Kidney tubule cell (primary cell): ENCODE measurements around the gene KDM3A.

Source experiments
- DNase-seq: peaks from one replicate; pipeline ENCODE4 v3.0.0-alpha.2; 2018; ENCODE audit warnings: low spot score

KDM3A gene

DNA sequence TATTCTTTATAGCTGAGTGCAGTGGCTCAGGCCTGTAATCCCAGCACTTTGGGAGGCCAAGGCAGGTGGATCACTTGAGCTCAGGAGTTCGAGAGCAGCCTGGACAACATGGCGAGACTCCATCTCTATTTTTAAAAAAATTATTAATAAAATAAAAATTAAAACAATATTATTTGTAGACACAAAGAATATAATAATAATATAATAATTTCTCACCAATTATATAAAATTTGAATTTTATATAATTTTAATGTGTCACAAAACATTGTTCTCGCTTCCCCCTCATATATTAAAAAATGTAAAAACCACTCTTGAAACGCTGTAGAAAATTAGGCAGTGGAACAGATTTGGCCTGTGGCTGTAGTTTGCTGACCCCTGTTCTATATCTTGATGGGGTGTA, 5.6 kb upstream of the KDM3A start:
- DNase-seq: no peak

DNA sequence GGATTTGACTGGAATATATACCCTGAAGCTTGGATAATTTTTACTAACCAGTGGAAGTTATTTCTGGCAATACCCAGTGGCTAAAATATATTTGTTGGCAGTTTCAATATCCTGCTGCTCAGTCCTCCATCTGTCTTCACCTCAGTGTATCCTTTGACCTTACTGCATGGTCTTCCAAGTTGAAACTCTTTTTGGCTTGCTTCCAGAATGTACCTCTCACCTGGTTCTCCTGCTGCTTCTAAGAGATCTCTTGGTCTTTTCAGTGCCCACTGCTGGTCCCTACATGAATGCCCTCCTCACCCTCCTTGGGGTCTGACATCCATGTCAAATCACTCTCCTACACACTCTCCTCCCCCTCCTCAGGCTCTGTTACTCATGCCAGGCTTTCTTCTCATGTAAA, 4.8 kb upstream of the KDM3A start:
- DNase-seq: no peak

DNA sequence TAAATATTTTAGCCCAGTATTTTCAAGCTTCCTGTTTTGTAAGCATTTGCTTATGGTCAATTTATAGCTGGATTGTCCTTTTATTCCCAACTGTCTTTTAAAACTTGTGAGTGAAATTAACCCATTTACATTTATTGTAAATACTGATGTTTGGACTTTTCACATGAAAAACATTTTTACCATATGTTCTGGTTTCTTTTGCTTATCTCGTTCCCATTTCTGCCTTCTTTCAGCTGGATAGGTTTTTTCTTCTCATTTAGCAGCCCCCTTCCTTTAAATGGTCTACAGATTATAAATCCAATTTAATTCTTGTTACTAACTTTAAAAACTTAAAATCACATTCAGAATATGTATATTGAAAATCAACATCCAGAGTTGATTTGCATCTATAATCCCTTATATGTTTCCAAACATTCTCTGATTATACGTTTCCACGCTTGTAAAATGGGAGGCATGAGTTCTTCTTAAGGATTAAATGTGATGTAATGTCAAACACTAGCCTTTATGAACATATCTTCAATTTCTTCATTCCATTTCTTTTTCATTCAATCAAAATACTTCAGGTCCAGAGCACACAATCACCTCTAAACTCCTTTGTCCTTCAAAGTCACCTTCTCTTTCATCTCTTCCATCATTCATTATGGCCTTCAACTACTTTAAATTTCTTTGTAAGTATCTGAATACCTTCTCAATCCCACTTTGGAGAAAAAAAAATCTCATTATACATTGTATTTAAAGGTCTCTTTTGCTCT, 1.1 kb upstream of the KDM3A start:
- no peak for DNase-seq

DNA sequence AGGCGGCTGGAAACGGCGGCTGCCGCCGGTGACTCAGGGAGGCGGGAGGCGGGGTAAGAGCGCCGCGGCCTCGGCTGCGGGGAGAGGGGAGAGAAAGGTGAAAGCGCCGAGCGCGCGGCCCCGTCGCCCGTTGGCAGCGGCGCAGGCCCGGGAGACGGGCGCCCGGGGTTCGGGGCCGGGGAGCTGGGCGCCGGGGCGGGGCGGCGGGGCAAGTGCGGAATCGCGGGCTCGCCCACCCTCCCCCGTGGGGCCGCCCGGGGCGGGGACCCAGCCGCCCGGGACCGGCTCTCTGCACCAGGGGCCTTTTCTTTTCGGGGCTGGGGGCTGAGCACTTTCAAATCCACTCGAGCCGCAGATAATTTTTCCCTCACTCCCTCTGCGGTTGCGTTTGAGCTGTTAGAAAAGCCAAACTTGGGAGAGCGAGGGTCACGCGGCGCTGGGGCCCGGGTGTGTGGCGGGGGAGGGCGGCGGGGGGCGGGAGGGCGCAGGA, 266 bp downstream of the KDM3A start:
- DNase-seq: no peak

DNA sequence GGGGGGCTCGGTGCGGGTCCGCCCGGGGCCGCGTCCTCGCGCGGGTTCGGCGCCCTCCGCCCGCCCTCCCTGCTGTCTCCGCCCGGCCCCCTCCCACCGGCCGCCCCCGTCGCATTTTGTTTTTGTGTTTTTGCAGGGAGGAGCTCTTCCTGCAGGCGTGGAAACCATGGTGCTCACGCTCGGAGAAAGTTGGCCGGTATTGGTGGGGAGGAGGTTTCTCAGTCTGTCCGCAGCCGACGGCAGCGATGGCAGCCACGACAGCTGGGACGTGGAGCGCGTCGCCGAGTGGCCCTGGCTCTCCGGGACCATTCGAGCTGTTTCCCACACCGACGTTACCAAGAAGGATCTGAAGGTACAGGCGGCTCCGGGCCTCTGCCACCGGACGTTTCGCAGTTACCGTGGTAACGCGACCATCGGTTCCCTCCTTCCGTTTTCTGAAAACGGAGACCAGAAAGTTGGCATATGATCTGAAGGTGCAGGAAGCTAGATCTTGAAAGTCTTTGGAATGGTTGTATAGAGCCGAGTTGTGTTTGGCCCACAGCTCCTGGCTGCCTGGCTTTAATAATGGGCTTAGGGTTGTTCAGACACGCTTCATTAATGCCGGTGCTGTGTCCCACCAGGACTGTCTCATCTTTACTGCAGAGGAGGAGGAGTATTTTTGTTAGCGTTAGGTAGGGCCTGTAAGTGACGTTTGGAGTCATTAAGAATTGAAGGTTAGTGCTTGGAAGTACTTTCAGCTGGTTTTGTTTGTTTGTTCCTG, 891 bp downstream of the KDM3A start:
- peak; percentile 59 for DNase-seq

DNA sequence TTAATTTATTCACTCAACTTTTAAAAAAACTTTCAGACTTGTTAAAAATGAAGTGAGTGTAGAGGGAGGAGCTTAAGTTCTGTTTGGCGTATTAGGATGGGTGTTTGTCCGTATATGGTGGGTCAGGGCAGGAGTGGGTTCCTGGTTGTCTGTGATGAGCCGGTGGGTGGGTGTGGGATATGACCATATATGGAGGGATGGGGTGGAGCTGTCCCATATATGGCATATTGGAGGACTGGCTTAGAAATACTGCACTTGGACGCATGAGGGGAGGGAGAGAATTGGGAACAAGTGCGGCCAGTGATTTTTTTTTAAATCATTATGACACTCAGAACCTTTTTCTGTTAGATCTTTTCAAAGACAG, 1.5 kb downstream of the KDM3A start:
- peak; percentile 92 for DNase-seq

DNA sequence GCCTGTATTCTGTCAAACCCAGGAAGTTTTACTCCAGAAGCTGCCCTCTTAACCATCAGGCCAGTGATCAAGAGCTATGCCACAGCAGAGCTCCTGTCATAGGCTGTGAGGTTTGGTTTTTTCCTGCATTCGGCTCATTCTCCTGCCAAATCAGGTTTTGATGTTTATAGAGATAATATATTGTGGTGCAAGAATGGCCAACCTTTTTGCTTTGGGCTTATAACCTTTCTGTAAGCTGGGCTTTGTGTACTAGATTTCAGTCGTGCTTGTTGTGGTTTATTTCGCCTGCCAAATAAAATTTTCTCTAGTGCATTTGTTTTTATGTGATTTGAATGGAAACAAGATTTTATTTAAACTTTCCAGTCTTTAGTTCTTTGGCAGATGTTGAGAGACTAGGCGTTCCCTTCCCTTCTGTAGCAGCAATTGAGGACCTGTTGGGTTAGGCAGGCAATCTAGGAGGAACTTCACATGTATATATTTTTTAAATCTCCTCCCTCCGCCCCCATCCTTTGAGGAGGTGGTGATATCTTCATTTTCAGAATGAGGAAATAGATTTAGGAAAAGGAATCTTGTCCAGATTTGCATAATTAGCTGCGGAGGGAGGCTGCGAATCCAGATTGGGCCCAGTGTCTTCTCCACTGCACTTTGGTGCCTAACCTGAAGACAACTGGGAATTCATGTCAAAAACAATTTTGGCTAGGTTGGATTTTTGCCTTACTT, 2.6 kb downstream of the KDM3A start:
- DNase-seq: no peak

DNA sequence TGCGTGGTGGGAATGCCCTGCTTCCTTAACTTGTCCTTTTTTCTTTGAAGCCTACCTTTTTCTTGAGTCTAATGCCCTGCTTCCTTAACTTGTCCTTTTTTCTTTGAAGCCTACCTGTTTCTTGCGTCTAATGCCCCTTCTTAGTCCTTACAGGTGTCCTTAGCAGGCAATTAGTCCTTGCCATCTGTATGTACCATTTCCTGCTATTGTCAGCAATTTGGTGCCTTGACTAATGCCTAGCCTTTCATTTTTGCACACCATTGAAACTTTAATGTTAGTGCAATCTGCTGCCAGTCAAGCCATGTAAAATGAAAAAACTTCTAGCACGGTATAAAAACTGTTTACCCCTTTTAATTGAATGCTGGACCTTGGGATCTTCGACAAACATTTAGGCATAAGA, 4.3 kb downstream of the KDM3A start:
- DNase-seq: no peak

DNA sequence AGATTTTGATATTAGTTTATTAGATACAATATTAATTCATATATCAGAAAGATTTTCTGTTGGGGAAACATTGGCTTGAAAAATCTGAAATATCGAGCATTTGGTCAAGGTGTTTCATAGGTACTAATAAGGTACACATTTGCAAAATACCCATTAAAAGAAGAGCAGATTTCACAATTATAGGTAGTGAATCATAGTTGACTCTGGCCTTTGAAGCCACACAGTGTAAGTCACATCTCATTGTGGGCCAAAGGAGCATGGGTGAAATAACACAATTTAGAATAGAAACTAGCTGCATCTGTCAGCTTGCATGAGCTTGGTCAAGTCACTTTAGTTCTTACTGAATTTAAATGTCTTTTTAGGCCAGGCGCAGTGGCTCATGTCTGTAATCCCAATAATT, 4.9 kb downstream of the KDM3A start:
- peak; percentile 17 for DNase-seq

DNA sequence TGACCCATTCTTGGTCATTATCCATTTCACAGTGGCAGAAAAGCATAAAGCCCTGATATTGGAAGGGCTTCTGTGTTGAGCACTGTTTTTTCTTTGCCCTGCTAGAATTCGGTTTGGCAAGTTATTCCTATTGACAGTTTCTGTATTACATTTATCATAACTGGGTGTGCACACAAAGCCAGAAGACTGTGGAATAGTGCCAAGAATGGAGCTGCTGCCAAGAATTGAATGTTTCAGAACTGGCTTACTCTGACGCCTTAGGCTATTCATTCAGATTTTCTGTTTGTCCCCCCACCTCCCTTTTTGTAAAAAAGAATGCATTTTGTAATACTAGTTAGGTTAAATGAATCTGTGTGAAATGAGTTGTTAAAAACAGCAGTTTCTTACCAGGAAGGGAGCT, 12.7 kb downstream of the KDM3A start:
- DNase-seq: no peak

DNA sequence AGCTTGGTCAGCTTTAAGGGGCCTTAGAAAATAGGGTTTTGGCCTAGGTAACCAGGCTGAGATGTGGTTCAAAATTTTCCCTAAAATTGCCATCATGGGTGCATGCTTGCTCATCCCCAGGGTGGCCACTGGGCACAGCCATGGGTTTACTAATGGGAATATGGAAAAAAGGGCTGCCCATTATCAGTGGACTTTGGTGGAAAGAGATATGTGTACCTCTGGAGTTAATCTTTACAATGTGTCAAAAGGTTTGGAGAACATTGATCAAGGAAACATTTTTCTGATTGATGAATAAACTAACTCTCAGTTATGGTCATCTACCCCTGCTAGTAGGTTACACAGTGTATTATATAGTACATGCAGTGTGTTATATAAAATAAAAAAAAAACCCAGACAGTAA, 13.1 kb downstream of the KDM3A start:
- no peak for DNase-seq

DNA sequence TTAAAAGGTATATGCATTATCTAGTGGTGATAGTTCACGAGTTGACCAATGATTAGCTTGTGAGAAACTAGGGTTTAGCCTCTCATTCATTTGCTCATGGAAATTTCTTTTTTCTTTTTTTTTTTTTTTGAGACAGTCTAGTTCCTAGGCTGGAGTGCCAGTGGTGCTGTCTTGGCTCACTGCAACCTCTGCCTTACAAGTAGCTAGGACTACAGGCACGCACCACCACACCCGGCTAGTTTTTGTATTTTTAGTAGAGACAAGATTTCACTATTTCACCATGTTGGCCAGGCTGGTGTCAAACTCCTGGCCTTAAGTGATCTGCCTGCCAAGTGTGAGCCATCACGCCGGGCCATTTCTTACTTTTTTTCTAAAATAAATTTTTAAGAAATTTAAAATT, 14.0 kb downstream of the KDM3A start:
- DNase-seq: no peak

DNA sequence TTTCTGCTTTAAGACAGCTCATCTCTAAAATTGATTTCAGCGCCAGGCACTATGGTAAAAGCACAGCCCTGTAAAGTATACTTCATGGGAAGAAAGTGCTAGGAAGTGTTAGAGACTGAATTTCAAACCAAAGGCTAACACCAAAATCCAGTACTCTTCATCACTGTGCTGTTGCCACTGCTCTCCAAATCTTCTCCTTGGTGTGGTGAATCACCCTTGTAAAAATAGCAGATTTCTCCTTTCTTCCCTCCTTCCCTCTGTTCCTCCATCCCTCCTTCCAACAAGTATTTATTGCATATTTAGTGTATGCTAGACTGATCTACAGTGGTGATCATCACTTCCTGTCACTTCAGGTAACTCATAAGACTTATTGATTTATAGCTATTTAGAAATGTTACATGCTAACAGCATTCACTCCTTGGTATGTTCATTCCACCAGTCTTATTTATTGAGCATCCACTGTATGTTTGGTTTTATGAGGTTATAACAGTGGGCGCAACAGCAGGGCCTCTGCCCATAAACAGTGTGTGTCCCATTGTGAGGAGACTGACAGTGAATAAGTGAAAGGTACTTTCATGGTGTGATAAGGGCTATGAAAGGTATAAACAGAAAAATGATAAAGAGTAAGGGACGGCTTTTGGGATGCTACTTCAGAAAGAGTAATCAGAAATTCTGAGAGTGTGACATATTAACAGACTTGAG, 20.0 kb downstream of the KDM3A start:
- DNase-seq: no peak

DNA sequence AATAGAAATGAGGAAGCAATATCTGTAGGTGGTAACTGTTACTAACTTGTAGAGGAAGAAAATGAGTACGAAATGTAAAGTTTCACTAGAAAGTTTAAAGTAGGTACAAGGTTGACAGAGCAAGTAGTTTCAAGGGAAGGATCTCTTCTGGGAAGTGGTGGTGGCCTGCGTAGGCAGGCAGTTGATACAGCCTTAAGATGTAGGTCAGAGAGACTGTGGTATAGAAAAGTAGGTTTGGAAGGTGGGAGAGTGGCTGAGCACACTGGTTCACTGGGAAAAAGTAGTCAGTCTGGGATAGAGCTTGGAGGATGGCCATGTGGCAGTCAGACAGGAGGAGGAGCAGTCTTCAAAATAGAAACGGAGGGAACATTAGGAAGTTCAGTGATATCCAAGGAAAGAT, 23.5 kb downstream of the KDM3A start:
- no peak for DNase-seq

DNA sequence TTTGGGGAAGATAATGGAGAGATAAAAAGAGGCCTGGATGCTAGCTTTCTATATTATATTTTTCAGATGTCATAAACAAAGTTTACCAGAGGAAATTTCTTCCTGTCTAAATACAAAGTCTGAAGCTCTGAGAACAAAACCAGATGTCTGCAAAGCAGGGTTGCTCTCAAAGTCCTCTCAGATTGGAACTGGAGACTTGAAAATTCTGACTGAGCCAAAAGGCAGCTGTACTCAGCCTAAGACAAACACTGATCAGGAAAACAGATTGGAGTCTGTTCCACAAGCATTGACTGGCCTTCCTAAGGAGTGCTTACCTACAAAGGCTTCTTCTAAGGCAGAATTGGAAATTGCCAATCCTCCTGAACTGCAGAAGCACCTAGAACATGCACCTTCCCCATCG, 25.1 kb downstream of the KDM3A start:
- DNase-seq: no peak

DNA sequence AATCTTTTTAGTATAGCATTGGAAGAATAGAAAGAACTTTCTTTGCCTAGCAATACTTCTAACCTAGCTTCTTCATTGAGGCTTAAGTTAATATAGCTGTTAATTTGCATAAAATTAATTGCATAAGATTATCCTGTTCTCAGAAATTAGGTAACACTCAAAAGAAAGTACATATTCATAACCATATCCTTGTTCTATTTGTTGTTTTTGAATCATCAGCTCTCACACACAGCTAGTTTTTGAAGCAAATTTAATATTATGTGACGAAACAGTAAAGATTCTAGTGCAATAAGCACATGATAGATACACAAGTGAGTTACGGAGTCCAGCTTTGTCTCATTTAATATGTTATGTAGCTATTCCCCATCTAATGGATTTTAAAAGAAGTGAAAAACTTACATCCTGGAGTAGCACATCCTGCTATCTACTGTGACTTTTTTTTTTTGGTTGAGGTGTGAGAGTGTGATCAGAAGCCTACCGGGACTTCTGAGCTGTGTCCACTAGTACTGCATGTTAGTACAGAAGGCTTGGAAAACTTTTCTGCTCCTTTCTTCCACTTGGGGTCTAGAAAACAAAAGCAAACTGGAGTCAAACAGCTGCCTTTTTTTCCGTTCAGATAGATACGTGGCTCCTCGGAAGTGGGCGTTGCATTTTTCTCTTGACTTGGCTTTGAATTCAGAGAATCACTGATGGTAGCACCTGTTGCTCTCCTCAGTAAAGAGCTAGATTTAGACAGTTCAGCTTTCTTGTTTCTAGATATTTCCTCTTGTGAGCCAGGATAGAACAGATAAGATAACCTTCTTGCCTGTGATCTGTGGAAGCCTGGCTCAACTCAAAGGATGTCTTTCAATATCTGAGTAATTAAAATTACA, 27.2 kb downstream of the KDM3A start:
- DNase-seq: no peak

DNA sequence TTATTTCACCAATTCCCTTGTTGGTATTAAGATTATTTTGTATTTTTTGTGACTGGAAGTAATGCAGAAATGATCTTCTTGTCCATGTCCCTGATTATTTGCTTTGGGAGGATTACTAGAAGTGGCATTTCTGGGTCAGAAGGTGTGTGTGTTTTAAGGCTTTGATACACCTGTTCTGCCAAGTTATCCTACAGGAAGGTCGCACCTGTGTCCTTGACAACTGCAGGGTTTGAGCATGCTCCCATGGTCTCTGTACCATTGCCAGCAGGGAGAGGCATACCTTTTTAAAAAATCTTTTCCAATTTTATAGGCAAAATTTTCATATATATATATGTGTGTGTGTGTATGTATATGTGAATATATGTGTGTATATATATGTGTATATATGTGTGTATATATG, 29.7 kb downstream of the KDM3A start:
- no peak for DNase-seq

DNA sequence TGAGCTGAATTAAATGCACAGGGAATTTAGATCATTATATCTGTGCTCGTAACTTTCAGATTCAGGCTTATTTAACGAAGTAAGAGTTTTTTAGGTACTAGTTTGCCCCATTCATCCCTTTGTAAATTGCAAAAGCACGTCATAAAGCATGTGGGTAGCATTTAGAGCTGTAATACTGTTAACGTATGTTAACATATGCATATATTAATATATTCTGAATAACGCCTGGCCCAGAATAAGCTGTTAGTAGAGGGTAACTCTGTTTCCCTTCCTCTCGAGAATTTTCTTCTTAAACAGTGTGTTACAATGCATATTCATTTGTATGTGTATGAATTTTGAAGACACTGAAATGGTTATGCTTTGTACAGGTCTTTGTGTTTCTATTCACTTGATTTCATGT, 30.5 kb downstream of the KDM3A start:
- DNase-seq: no peak

DNA sequence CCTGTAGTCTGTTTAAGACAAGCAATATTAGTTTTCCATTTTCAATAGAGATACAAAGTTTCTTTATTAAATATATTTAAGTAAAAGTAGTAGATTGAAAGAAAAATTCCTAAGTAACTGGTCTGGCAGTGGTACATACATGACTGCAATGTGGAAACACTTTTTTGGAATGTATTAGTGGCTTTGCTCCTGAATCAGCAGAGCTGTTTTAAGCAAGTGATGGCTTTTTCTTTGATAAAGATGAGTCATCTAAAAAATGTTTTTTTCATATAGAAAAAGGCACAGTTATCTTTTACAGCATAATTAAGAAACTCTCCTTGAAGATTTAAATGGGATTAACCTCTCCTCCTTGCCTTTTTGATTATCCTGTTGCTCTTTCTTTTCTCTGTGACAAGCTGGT, 34.9 kb downstream of the KDM3A start:
- DNase-seq: no peak

DNA sequence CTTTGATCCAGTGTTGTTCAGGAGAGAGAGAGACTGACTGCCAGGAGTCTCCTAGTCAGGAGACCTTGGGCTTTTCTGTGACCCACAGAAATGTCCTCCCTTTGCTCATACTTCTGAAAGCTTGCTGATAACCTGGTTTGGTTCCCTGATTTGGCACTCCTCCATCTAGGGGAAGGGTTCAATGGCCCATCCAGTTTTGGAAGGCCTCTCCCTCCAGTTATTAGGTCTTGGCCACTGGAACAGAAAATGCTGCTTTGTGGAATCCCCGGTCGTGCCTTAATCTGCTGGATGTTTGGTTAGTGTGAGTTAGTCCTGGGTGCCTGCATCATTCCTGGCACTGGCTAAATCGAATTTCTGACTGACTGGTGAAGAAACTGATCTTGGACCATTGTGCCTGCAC, 35.7 kb downstream of the KDM3A start:
- no peak for DNase-seq

DNA sequence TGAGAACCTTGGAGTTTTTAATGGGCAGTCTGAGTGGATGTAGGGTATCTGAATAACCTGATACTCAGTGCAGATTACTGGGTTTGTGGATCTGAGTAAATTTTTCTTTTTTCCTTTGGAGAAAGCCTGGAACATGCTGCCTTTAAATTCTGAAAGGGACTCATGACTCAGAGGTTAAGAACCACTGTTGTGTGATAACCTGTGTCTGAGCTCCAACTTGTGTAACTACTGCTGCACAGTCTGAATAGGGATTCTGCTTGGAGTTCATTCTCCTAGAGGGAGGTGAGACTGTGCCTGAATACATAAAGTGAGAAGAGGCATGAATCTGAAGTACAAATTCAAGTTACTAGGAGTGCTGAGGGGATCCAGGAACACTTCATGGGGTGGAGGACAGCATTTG, 36.2 kb downstream of the KDM3A start:
- DNase-seq: peak; percentile 36
